HG03442 (cell line): Measurements from ENCODE around the gene LETM1.

ENCODE experiments used
- ATAC-seq: cut with Tn5 transposase; IDR thresholded peaks from one replicate; pipeline ENCODE4 v1.9.1; 2021; ENCODE audit warnings: mild to moderate bottlenecking, moderate library complexity; ENCODE audit not compliant: unreplicated experiment

Gene LETM1

GRCh38 chr4:1808851-1809753 lies 46.9 kb downstream of the LETM1 start:
- no peak for ATAC-seq

GRCh38 chr4:1808396-1808795 lies 47.6 kb downstream of the LETM1 start:
- ATAC-seq: no peak

GRCh38 chr4:1807332-1807777 lies 48.6 kb downstream of the LETM1 start:
- ATAC-seq: no peak

GRCh38 chr4:1806596-1807331 lies 49.2 kb downstream of the LETM1 start:
- ATAC-seq: no peak

- ATAC-seq: no peak
Measured at GRCh38 chr4:1806223-1806564, 49.8 kb downstream of the LETM1 start.

- ATAC-seq: no peak
Measured at GRCh38 chr4:1805493-1806222, 50.3 kb downstream of the LETM1 start.

GRCh38 chr4:1804638-1805492 lies 51.1 kb downstream of the LETM1 start:
- ATAC-seq: no peak

- no peak for ATAC-seq
Measured at GRCh38 chr4:1803523-1804423, 52.2 kb downstream of the LETM1 start.

- no peak for ATAC-seq
Measured at GRCh38 chr4:1802720-1803522, 53.0 kb downstream of the LETM1 start.

- ATAC-seq: no peak
Measured at GRCh38 chr4:1802151-1802715, 53.7 kb downstream of the LETM1 start.

GRCh38 chr4:1801286-1801958 lies 54.5 kb downstream of the LETM1 start:
- ATAC-seq: no peak

GRCh38 chr4:1800805-1801204 lies 55.2 kb downstream of the LETM1 start:
- no peak for ATAC-seq

- ATAC-seq: no peak
Measured at GRCh38 chr4:1799387-1800375, 56.3 kb downstream of the LETM1 start.

GRCh38 chr4:1798580-1799386 lies 57.2 kb downstream of the LETM1 start:
- ATAC-seq: no peak

GRCh38 chr4:1797861-1798579 lies 57.9 kb downstream of the LETM1 start:
- no peak for ATAC-seq
